Stimulated activated CD4-positive, alpha-beta T cell treated with anti-CD3 and anti-CD28 coated beads, Interleukin-1b, Interleukin-23, amount 100 ng/mL, for 48 hours (primary cell): ENCODE results near the gene SLTM.
"Not testable (repeated sequence)": the region's sequence is repeated elsewhere in the genome, so short reads cannot be mapped to it uniquely, and the experiment has no call there.

Source experiments
- DNase-seq: peaks from one replicate; pipeline ENCODE4 v3.0.0-alpha.2; 2020

The SLTM gene

DNA sequence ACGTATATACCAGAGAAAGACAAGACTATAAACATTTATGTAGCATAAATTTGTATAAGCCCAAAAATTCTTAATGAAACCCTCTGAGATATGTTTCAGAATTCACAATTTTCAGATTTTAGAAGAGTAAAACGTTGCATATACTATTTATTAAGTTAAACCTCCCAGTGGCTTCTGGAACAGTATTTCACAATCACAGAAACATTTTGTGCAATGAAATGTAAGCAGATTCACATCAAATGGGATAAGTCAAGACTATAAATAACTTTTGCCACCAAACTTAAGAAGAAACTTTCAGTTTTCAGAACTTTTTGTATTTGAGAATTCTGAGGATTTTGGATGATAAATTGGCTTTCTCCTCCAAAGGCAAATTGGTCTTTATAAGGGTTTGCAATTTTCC, 9.2 kb downstream of the SLTM start:
- no peak for DNase-seq

DNA sequence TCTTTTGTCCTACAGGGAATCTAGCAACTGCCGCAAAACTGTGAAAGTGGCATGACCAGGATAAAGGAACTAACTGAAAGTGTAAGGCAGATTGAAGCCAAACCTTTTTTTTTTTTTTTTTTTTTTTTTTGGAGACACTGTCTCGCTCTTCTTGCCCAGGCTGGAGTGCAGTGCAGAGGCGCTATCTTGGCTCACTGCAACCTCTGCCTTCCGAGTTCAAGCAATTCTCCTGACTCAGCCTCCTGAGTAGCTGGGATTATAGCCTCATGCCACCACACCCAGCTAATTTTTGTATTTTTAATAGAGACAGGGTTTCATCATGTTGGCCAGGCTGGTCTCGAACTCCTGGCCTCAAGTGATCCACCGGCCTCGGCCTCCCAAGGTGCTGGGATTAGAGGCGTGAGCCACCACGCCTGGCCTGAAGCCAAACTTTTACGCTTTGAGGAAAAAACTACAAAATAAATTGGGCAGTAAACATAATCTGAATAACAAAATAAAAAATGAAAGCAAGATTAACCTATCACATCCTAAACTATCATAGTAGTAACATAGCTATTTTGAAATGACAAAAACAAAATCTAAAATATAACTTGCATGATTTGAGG, 9.7 kb downstream of the SLTM start:
- DNase-seq, result no peak

DNA sequence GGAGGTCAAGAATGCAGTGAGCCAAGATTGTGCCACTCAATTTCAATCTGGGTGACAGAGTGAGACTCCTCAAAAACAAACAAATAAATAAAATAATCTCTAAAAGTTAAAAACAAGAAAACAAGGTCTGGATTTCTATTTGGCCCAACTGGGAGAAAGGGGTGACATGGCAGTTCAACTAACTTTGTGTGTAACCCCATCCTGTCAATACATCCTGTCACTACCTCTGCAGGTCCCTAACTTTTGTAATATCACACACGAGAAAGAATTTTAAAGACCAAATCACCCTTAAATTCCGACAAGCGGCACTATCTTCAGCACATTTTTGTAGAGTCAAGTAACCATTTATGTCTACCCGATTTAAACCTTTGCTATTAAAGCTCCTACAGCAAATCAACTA, 10.2 kb downstream of the SLTM start:
- DNase-seq, result no peak

DNA sequence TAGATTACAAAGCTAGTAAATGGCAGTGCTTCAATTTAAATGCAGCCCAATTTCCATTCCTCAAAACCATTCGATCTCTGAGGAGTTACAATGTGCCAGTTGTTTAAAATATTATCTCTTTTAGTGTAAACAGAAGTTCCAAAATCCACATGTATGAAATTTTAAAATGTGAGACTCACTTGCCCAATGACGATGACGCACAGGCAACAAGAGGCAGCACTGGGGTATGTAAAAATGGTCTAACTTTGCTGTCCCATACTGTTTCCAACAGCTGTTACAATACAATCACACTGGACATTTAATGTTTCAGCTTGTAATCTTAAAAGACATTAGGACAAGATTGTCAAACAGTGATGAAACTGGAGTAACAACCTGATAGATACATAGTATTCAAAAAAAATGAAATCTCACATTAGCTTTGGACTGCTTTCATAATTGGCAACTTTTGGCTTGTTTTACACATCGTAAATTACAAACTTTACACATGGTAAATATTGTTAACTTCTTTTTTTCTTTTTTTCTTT, 12.2 kb downstream of the SLTM start:
- no peak for DNase-seq

DNA sequence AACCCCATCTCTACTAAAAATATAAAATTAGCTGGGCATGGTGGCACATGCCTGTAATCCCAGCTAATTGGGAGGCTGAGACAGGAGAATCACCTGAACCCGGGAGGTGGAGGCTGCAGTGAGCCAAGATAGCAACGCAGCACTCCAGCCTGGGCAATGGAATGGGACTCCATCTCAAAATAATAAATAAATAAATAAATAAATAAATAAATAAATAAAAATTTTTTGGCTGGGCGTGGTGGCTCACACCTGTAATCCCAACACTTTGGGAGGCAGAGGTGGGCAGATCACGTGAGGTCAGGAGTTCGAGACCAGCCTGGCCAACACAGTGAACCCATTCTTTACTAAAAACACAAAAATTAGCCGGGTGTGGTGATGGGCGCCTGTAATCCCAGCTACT, 13.0 kb downstream of the SLTM start:
- not testable (repeated sequence) for DNase-seq

DNA sequence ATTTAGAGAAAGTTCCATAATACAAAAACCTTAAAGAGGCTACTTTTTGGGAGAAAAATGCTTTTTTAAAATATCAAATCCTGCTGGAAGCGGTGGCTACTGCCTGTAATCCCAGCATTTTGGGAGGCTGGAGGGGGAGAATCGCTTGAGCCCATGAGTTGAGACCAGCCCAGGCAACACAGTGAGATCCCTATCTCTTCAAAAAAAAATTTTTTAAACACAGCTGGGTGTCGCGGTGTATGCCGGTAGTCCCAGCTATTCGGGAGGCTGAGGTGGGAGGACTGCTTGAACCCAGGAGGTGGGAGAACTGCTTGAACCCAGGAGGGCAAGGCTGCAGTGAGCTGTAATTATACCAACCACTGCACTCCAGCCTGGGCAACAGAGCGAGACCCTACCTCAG, 14.2 kb downstream of the SLTM start:
- no peak for DNase-seq

DNA sequence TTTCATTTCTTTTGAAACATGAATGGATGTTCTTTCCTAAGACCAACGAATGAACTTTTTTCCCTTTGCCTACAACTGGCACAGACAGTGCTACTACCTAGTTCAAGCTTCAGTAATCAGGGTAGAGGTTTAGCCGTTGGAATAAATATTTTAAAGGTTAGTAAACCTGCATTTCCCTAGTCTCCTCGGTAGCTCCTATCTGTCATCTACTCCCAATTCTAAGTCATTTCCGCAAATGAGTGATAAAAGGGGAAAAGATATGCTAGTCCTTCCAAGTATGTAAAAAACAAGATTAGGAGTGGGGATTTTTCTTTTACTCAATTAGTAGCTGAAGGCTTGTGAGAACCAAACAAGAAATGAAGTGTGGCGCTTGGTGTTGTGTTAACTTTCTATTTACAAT, 15.2 kb downstream of the SLTM start:
- DNase-seq, result no peak

DNA sequence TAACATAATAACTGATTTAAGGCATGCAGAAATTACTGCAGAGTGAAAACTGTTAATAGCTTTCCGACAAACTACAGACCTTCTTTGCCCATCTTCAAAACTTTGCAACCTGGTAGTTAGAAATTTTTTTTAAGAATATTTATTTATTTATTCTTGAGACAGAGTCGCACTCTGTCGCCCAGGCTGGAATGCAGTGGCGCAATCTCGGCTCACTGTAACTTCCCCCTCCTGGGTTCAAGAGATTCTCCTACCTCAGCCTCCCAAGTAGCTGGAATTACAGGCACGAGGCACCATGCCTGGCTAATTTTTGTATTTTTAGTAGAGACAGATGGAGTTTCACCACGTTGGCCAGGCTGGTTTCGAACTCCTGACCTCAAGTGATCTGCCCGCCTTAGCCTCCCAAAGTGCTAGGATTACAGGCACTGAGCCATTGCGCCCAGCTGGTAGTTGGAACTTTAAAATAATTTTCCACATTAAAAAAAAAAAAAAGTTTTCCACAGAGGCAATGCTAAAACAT, 15.8 kb downstream of the SLTM start:
- DNase-seq, result not testable (repeated sequence)

DNA sequence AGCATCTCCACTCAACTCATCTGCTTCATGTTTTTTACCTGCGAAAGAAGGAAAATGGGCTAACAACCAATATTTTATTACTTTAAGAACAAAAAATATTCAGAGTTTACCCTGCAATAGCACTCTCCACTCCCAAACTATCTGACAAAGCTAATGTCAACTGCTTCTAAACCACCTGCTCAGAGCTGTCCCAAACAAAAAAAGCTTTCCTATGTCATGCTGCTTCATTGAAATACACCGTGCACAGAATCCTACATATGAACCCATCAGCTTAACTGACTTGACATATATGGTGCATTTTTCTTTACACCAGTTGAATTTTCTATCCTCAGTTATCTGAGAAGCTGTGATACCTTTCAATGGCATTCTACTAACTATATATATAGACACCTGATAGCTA, 16.5 kb downstream of the SLTM start:
- no peak for DNase-seq

DNA sequence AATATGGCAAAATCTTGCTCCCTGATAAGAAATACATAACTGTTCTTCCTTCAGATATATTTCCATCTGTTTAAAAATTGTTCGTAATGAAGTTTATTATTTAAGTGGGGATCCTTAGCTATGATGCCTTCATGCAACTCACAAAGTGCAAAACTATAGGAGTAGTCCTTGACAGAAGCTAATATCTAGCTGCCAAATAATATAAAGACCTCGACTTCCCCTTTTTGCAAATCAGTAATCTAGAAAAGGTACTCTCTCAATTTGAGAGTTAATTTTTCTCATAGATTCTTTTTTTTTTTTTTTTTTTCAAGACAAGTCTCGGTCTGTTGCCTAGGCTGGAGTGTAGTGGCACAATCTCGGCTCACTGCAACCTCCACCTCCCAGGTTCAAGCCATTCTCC, 23.0 kb downstream of the SLTM start:
- no peak for DNase-seq

DNA sequence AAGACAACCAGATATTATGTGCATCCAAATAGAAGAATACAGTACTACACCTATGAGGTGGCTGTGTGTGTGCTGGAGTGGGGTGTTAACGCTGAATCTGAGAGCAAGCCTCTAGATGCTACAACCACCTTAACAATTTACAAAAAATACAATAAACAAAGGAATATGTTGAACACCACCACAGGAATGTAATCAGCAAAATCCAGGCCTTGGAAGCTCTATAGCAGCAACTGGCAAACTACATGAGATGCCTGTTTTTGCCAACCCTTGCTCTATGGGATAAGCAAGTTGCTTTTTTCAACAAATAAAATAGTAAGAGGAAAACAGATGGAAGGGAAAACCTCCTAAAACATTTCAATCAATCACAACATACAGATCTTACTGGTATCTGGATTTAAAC, 23.9 kb downstream of the SLTM start:
- no peak for DNase-seq

DNA sequence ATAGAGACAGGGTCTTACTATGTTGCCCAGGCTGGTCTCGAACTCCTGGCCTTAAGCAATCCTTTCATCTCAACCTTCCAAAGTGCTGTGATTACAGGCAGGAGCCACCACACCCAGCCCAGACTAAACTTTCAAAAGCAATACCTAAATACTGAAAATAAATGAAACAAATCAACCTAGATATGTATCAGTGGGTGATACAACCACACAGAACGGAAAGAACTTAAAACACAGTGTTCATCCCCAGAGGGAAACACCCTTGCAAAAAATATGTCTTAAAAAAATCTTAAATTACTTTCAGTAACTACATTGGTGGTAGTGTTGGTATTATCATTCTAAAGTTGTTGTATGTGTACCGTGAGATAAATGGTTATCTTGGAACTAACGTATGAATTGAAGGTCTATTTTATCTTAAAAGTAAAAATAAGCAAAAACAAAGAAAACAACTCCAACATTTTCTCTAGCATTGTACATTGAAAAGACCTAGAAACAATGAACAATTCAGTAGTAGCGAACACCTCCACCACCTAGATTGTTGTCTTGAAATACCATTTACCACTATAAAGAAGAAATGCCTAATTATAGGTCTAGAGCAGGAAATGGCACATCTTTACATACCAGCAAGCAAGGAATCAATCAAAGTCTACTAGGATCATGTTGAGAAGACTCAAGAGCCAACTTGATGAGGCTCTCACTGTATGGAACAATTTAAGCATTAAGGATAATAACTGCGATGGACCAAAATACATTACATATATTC, 24.7 kb downstream of the SLTM start:
- no peak for DNase-seq

DNA sequence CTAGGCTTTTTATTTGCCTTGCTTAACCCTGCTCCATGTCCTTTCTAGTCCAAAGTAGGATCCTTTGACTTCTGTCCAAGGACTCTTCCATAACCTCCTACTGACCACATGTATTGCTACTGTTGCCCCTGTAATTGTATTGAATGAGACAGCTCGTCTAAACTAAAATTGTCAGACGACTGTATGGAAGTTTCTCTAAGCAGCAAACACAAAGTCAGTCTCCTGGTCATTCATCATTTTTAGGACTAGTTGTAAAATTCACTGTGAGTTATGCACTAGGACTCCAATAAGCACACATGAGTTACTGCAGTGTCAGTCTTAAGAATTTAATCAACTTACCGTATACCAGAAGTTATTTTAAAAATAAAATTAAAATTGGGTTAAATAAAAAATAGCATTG, 32.8 kb downstream of the SLTM start:
- DNase-seq, result no peak

DNA sequence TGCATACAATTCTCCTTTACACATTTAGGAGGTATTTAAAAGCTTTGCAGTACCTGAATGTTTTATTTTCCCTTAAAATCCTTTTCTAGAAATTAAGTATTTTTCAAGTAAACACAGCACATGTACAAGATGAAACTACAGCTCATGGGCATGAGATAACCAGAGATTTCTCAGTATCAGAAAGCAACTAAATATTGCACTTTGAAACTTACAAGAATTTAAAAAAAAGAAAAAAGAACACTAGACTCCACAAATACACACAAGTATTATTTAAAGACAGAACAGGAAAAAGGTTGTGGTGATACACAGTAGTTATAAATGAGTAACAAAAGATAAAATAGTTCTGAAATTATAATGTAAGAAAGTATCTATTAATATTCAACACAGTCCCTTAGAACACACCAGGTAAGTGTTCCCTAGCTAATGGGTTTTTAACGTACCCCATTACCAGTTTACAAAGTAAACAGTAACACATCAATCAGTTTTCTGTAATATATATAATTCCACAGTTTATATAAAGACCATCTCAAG, 35.3 kb downstream of the SLTM start:
- no peak for DNase-seq

DNA sequence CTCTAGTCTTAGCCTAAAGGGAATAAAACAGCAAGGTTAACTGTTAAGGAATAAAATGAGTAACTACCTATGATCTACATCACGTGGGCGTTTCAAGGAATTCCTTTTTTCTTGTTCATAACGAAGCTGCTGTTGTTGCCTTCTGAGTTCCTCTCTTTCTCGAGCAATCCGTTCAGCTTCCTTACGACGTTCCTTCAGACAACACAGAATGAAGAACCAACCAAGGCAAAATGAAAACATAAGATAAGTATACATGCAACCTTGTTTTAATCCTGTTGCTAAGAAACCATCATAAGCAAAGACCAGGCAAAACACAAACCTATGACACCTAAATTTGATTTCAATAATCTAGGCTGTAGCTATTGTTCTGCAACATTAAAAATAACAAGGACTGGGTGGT, 44.1 kb downstream of the SLTM start:
- DNase-seq, result no peak

DNA sequence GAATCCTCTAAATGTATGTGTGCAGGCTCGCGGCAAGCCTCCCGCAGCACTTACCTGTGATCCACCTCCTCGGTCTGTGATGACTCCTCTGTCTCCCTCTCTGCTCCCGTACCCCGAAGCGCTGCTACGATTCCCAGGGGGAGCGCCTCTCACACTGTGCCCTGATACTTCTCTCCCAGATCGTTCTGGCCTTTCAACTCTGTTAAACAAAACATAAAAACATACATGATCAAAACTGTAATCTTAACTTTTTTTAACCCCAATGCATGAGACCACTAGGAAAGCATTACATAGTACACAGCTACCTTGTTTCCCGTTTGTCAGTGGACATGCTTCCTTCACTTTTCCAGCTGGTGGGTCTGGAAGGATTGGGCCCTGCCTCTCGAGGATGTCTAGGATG, 46.6 kb downstream of the SLTM start:
- DNase-seq, result no peak

DNA sequence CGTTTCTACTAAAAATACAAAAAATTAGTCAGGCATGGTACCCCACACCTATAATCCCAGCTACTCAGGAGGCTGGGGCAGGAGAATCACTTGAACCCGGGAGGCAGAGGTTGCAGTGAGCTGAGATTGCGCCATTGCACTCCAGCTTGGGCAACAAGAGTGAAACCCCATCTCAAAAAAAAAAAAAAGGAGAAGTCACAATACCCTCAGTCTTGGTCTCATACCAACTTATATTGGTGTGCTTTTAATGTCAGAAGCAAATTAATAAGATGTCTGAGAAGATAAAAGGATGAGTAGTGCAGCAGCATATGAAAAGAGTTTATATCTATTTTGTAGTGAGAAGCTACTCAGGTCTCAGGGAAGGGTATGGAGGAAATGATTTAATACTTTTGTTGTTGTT, 49.6 kb downstream of the SLTM start:
- not testable (repeated sequence) for DNase-seq

DNA sequence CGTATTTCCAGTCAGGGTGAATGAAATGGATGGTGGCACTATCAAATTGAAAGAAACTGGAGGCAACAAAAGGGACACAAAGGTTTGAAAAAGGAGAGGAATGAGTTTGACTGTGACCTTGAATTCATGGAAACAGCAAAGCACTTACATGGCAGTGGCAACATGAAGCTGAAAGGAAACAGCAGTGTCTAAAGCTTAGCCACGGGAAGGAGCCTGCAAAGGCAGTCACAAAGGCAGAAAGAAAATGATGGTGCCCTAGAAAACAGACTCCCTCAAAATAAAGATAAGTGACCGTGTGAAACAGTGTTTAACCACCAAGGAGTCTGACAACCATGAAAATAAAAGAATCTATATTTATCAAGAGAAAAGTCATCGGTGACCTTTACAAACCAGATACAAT, 51.2 kb downstream of the SLTM start:
- DNase-seq, result no peak

DNA sequence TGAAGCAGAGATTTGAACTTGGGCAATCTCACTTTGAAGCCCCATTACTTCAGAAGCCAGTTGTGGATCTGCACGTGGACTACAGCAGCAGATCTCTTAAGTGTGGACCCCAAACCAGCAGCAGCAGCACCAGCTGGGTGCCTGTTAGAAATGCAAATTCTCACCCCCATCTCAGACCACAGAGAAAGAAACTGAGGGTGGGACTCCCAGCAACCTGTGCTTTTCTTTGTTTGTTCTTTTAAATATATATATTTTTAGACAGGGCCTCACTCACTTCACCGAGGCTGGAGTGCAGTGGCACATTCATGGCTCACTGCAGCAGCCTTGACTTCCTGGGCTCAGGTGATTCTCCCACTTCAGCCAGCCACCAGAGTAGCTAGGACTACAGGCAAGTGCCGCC, 53.2 kb downstream of the SLTM start:
- DNase-seq, result no peak

DNA sequence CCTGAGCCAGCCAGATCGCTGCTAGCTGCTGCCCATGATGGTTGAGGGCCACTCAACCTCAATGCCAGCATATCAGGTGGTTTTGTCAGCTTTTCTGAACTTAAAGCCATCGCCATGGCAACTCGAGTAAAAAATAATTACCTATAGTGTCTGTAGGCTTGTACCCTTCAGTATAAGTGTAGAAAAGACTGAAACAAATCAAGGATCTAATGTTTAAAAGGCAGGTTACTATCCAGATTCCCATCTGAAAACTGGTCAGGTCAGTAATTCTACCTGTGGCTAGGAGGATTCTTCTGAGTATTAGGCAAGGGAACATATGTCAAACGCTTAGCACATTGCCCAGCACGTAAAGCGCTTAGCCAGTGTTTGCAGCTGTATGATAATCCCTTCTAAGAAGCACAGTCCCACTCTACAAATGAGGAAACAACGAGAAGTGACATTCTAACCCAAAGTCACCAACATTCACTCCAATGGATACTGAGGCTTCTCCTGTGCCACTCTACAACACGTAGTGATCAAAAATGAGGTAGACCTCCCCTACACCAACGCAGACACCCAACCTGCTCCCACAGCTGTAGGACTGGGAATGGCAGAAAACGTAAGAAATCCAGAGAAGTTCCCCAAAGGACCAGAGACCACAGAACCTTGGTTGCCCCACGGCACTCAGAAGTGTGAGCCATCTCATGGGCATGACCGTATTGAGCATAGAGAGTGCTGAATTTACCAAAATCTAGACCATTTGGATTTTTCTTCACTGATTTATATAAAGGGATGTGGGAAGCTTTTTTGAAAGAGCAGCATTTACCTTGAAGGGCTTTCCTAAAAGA, 55.3 kb downstream of the SLTM start:
- no peak for DNase-seq

DNA sequence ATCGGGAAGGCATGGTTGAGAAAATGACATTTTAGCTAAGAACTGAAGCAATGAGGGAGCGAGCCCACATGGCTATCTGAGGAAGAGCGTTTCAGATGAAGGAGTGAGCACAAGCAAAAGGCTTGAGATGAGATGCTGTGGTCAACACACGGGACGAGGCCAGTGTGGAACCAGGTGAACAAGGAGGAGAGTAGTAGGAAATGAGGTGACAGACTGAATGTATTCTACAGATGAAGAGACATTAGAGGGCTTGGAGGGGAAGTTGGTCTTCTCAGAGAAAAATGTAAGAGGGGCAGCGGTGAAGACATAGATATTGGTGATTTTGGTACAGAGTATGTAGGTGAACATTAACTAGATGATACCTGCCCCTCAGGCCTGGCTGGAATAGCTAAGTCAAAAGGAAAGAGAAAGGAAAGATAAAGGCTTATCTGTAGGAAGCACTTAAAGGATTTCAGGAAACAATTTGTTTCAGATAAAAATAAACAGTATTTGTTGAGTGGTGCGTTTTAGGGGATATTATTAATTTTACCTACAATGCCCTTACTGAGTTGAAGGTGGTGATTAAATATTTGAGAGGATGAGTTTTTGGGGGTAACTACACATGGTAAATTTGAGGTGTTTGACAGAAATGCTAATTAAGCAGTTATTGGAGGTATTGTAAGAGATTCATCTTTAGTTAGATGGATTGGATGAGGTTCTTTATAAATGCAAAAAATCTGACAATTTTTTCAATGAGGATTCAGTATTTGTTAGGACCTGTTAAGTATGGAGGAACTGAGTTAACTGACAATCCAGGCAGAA, 57.0 kb downstream of the SLTM start:
- DNase-seq, result no peak

DNA sequence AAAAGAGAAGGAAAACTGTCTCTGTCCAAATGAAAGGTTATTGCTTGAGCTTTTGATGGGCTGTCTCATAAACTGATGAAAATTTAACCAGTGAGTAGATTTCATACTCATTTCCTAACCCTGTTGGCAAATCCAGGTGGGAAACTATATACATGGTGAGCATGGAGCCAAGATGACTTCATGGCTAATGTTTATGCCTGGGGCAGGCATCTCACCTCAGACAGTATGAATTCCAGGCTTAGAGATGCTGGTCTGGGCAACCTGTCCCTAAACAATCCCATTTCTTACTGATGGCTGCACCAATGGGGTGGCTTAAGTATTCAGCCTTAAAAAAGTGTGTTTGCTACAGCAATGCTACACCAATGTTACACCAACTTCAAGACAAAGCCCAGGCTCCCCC, 58.1 kb downstream of the SLTM start:
- DNase-seq, result no peak

DNA sequence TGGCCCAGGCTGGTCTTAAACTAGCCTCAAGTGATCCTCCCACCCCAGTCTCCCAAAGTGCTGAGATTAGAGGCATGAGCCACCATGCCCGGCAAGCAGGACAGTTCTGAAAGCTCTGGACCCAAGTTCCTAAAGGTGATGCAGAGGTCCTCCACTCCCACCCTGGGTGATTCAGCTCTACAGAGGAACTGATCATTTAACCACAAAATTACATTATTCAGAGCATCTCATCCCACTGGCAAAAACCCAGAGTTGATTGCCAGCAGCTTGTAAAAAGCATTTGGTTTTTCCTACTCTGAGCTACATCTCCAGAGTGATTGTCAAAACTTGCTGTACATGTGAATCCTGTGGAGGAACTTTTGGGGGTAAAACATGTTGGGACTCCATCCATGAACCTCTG, 60.2 kb downstream of the SLTM start:
- no peak for DNase-seq
